C4-2B (cell line): ENCODE results near the gene OGA.

ENCODE experiments used
- H3K27ac ChIP-seq: fragments of 450-650 bp; 2 replicates; pipeline ENCODE4 v1.5.1; 2017
- CTCF ChIP-seq: fragments of 450-650 bp; conservative IDR thresholded peaks from 2 replicates; pipeline ENCODE4 v1.5.1; 2017; ENCODE audit warnings: mild to moderate bottlenecking
- ZFX ChIP-seq: fragments of 450-650 bp; IDR thresholded peaks from 2 replicates; pipeline ENCODE4 v1.6.1; 2017

The OGA gene

DNA sequence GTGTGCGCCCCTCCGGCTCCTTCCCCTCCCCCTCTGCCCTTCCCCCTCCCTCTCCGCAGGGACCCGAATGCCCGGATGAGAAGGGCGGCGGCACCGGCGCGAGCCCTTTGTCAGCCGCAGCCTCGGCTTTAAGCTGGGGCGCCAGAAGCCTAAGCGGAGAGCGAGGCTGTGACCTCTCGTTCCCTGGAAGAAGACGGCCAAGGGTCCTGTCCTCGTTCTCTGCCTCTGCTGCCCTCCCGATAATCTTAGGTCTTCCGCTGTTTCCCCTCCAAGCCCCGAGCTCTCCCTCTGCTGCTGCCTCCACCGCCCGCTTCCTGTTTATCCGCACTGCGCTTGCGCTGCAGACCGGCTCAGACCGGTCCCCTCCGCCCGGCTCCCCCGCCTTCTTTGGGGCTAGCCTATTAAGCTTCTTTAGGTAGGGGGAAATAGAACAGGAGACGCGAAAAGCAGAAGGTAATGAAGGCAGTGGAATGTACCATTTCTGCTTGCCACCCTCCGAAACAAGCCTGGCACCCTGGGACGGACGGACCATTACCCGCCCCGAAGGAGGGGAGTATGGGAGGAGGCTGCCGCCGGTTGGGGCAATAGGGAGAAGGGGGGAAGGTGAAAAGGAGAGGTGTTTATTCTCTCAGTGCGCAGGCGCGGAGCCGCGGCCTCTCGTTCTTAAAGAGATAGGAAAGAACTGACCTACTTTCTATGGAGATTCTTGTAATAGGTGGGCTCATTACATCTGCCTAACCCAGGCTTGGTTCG lies at the start of gene OGA:
Gene OGA (minus strand): TSS at position 326 of the 753 bp plus-strand sequence. CDS start 422 bp downstream, outside the sequence.
- peak within 1 kb of the TSS; percentile 90 for H3K27ac ChIP-seq
- no peak for TF ChIP-seq ZFX
- no peak for TF ChIP-seq CTCF

DNA sequence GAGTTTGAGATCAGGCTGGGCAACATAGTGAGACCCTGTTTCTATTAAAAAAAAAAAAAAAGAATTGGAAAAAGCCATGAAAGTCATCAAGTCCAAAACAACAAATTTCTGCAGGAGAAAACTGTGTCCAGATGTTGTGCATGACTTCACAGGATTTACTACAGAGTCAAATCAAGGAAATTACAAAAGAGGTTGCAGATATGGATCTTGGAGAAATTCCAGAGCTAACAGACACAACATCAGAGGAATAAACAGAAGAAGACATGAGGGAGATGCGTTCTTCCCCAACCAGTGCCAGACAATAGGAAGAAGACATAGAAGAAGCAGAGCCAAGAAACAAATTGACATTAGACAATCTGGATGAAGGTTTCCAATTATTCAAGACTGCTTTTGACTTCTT lies 49.7 kb upstream of the OGA start:
- TF ChIP-seq CTCF (no peak), ZFX (no peak)
- H3K27ac ChIP-seq: no peak overlapping the region

DNA sequence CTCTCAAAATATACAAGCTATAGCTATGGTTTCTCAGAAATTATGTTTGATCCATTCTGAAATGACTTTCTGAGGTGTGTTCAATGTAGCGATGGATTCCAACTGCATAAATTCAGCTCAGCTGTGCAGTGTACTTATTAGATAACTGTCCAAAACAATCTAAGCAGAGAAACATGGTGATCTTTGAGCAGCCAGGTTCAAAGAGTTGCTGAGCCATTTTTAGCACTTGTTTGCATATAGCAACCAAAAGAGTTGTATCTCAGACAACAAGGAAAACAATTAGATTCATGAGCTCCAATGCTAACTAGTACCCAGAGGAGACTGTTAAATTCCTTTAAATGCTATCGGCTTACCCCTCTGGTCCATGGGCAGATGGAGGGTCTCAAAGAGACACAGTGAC lies 41.3 kb upstream of the OGA start:
- H3K27ac ChIP-seq: no peak overlapping the region
- no peak for TF ChIP-seq CTCF
- no peak for TF ChIP-seq ZFX

GRCh38 chr10:101858723-101859500 lies 40.7 kb upstream of the OGA start:
- TF ChIP-seq CTCF: no peak
- TF ChIP-seq ZFX: no peak

GRCh38 chr10:101857802-101858476 lies 39.7 kb upstream of the OGA start:
- TF ChIP-seq CTCF: no peak
- TF ChIP-seq ZFX: no peak
- H3K27ac ChIP-seq: no peak overlapping the region

More at GRCh38 chr10:101858723-101859500, 40.7 kb upstream of the OGA start:
- no peak overlapping the region for H3K27ac ChIP-seq

DNA sequence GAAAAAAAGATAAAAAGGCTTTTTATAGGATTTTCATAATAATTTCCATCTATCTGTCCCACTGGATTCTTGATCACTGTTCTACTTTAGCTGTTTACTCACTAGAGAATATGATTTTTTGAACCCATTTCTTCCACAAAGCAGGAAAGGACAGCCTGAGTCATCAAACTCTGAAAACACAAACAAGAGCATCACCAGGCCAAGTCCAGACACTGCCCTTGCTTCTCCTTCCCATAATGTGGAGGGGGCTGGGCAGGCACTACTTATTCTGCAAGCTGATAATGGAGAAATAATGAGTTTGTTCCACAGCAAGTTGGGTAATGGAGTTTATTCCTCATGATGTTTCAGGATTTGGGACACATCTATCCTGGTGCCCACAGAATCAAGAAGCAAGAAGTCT lies 38.4 kb upstream of the OGA start:
- H3K27ac ChIP-seq: no peak overlapping the region
- no peak for TF ChIP-seq ZFX
- TF ChIP-seq CTCF: no peak
